ENCODE results near the gene MARCO.
A peak's percentile ranks its signal among the peaks of the same experiment; 100 is the strongest.
"Not testable (repeated sequence)": the region's sequence is repeated elsewhere in the genome, so short reads cannot be mapped to it uniquely, and the experiment has no call there.

MARCO gene

DNA sequence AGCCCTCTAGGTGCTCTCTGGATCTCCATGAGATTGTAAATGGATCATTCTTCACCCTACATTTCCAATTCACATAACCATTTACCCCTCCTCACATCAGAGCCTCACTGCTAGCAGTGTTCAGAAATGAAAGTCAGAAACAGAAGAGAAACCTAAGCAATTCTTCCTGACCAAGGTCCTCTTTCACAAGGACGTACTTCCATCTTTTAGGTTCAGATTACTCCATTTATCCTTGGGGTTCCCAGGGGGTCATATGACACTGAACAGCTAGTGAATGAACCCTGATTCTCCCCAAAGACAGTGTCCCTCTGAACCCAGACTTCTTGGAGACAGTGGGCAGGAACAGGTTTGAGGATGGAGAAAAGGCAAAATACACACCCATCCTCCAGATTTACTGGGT, 12.9 kb upstream of the MARCO start:
- no peak for DNase-seq

DNA sequence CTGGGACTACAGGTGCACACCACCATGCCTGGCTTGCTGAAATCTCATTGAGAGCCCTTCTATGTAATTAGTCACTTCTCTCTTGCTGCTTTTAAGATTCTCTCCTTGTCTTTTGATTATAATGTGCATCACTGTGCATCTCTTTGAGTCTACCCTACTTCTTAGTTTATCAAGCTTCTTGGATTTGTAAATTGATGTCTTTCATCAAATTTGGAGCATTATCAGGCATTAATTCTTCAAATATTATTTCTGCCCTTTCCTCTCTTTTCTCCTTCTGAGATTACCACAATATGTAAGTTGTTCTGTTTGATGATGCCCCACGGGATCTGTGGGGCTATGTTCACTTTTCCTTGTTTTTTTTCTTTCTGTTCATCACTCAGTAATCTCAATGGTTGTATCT, 9.0 kb upstream of the MARCO start:
- no peak for DNase-seq

DNA sequence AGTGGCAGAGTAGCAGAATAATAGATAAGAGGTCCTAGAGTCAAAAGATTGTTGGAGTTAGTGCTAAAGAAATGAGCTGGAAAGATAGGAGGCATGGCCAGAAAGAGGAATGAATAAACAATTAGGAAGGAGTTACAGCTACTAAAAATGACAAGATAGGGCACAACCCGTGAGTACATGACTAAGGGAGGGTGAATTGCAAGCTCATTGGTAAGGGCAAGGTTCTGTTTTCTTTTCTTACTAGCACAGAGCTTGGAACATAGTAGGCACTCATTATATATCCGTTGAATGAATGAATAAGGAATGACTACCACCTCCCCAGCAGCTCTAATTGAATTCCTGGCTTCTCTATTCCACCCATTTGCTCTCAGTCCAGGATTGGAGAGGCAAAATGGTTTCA, 5.7 kb upstream of the MARCO start:
- DNase-seq, result no peak

DNA sequence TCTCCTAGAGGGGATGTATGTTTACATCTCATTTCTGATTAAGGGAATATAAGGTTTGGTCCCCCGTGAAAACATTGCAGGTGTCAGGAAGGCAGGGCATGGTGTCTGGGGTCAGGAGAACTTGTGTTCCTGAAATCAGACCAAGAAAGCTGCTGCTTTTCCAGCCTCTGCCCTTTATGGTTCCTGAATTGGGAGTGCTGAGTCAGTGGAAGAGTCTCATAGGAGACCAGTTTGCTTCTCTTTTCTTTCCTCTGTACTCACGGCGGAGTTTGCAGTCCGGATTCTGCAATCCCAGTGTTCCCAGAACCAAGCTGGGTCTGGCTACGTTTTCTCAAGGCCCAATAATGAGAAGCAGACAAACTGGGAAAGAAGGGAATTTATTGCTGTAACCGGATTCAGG, 5.1 kb upstream of the MARCO start:
- DNase-seq, result no peak

DNA sequence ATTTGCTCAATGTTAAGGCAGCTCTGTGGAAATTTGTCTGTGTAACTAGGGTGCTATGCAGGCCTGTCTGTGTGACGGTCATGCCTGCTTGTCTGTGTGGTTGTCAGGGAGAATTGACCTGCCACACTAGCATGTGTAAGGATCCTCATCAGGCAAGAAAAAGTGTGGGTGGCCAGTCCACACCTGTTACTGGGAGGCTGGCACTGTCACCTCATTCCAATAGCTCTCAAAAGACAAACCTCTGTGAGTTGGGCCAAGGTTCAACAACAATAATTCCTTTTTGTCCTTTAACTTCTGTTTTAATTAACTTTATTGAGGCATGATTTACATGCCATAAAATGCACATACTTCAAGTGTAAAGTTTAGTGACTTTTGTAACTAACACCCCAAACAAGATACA, 4.2 kb upstream of the MARCO start:
- no peak for DNase-seq

DNA sequence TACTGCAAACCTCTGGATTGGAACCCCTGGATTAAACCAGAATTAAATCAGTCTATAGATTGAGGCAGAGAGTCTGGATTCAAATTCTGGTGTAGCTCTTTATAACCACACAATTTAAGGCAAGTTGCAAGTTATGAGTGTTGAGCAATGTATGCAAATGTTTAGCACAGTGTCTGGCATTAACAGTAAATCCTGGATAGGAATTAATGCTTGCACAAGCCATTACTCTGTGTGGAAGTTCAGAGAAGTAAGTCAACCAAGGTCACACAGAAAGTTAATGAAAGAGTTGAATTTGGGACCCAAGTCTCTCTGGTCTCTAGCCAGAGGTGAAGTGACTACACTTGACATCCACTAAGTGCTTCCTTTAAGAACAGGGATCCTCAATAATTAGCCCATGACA, 2.0 kb upstream of the MARCO start:
- DNase-seq, result no peak

DNA sequence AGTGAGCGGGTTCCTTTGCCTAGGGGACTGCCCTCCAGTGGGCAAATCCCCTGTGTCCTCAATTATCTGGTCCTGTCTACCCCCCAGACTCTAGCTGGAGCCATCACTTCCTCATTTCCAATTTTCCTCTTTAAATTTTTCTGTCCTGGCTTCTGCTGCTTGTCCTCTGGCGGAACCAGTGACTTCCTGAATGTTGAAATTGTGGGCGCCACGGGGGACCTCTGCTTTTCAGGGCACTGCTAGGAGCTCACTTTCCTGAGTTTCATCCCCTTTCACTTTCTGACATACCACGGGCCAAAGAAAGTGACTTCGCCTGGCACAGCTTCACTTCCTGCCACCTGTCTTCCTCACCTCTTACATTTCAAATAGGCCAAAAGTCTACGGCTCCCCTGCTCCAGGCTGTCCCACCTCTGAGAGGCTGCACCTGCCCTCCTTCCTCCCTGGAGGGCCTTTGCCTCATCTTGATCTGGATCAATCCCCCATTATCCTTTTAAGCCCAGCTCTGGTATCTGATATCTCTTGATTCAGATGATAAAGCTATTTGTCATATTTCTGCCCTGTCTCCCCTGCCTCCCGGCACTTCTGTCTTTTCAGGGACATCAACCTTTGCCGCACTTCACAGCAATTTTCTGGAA, 1.4 kb upstream of the MARCO start:
- DNase-seq, result peak in 8 of 56 donors; percentile 2 to 31 (median 6)

DNA sequence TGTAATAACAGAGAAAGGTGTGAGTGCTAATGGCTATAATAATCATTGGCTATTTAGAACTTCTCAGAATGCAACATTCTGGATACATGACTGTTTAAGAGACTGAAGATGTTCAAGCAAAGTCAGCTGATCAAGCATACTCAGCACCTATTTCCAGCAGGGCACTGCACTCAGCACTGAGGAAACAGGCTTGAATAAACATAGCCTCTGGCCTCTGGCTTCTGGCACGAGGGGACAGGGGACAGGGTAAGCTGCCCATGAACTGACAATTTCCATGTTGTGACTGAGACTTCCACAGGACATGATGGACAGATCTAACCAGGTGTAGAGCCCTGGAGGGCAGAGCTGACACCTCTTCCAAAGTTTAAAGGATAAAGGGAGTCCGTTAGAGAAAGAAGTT, 1.3 kb downstream of the MARCO start:
- no peak for DNase-seq

DNA sequence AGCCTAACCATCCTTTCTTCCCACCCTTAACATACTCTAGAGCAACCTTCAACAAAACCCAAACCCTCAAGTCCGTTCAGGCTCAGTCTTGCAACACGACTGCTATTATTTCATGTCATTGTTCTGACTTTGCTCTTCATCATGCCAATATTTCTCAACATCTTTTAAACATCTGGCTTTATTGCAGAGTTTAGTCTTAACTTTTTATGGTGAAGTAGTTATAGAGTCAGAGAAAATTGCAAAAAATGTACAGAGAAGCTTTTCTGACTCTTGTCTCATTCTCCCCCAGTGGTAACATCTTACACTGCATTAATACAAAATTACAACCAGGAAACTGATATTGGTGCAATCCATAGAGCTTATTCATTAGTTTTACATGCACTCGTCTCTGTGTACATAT, 3.9 kb downstream of the MARCO start:
- no peak for DNase-seq

DNA sequence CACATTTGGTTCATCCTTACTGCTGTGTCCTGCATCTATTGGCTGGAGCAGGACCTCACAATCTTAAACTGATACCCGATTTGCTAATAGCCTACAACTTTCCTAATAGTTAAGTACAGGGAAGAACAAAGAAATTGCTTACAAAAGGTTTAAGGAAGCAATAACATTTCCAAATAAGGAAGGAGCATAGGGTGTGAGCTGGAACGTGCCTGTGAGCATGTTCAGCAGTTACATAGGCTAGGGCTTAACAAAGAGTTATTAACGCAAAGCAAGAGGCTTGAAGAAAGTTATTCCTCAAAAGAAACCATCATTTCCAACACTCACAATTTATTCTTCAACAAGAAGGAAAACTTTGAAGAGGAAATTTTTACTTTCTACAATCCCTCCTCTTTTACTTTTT, 6.3 kb downstream of the MARCO start:
- DNase-seq, result not testable (repeated sequence)

DNA sequence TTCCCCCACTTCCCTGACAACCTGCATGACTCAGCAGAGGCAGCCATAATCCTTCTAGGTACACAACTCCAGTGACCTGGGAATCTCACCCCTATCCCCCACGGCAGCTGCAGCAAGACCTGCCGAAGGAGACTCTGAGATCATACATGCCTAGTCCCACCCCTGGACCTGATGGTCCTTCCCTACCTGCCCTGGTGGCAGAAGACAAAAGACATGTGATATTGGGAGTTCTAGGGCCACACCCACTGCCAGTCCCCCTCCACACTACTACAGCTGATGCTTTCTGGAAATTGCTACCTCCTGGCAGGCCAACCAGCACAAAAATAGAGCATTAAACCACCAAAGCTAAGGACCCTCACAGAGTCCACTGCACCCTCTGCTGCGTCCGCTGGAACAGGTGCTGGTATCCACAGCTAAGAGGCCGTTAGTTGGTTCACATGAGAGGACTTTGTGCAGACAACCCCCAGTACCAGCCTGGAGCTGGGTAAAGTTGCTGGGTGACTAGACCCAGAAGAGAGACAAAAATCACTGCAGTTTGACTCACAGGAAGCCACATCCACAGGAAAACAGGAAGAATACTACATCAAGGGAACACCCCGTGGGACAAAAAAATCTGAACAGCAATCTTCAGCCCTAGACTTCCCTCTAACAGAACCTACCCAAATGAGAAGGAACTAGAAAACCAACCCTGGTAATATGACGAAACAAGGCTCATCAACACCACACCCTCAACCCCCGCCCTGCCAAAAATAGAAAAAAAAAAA, 12.5 kb downstream of the MARCO start:
- peak in 1 of 56 donors; percentile 7 for DNase-seq

DNA sequence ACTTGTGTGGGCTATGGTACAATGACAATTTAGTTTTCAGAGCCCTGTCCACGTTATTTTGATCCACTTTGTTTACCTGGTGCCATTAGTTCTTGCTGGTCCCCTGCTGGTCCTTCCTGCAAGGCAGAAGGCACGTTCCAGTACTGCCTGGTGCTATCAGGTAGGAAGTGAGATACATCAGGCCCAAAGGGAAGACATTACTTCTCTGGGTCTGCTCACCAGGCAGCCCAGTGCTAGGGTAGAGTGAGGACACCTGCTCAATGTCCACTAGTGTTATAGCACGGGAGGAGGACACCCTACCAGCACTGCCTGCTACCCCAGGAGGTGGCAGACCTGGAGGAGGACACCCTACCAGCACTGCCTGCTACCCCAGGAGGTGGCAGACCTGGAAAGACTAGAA, 23.7 kb downstream of the MARCO start:
- DNase-seq, result no peak

DNA sequence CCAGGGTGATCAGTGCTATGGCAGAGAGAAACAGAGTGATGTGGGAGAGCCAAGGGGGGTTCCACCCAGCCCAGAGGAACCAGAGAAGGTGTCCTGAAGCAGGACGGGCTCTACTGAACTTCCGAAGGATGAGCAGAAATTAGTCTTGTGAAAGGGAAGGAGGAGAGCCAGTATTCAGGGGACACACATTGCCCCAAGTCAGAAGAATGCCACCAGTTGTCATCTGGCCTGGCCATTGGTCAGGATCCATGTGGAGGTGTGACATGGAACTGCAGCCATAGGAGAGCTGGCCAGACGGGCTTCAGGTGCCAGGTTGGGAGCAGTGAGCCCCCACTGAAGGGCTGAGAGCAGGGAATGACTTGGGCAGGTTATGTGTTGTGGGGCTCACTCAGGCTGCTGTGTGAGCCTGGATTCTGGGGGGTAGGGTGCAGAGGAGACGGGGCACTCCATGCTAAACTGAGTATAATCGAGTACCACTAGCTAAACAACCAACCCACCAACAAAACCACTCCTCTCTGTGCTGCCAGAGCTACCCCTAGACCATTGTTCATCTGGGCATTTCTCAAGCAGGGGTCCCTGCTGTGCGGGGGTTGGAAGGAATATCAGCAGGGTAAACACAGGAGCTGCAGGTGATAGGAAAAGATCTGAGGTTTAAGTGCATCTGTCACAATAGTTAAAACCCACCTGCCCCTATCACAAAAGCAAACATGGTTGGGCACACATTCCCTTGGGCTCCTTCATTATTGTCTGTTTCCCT, 25.3 kb downstream of the MARCO start:
- DNase-seq, result no peak

DNA sequence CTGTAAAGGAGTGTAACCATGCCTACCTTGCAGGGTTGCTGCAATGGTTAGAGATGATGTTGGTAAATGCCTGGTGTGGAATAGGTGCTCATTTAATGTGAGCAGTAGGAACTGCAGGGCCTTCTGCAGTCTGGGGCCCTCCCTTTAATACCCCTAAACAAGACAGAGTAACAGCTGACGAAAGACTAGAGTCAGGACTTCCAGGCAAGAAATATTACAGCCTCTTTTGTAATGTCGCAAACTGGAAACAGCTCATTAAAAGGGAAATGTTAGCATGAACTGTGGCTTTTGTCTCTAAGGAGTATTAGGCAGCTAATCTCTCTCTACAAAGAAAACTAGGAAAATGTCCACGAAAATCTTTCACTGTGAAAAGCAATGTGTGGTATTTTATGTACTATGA, 26.0 kb downstream of the MARCO start:
- no peak for DNase-seq

DNA sequence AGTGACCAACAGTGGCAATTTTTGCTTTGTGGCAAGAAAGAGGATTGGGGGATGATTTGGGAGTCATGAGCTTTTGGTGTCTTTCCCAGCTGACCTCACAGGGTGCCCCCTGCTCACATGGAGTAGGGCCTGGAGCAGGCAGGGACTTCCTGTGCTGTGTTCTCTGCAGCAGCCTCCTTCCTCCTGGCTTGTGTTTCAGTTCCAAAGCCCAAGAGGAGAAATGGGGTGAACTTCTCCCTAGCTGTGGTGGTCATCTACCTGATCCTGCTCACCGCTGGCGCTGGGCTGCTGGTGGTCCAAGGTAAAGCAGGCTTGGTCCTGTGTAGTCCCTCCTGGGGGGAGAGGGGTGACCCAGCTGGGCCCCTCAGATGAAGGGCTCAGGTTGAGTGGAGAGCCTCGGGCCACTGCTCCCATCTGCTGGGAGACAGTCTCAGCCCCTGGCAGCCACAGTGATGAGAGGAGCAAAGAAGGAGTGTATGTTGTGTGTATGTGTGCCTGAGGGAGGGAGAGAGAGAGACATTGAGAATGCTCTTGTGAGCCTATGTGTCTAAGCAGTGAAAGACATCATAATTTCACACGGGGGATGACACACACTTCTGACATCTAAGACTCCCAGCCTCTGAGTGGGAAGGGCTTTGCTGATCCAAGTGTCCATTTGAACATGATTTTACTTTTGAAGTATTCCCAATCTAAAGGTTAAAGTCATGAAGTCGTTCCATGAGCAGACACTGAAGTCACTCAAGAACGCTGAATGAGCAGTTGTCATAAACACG, 27.2 kb downstream of the MARCO start:
- DNase-seq, result no peak

DNA sequence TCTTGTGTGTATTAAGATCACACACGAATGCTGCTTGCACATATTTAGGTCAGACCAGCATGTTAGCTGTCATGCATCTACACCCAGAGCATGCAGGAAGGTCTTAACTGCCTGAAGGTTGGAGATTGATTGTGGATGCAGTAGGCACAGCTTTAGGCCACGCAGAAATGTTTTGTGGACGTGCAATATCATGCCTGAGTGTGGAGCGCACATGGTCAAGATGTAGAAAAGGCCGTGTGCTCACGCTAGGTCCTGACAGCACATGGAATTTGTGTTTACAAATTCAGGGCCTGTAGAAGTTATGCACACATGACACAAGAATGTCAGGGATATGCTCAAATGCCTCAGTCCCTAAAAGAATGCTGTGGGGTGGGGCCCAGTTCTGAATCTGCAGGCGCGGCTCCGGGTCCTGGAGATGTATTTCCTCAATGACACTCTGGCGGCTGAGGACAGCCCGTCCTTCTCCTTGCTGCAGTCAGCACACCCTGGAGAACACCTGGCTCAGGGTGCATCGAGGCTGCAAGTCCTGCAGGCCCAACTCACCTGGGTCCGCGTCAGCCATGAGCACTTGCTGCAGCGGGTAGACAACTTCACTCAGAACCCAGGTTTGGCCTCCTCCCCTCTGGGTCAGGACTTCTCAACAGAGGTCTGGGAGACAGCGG, 27.9 kb downstream of the MARCO start:
- DNase-seq, result no peak

DNA sequence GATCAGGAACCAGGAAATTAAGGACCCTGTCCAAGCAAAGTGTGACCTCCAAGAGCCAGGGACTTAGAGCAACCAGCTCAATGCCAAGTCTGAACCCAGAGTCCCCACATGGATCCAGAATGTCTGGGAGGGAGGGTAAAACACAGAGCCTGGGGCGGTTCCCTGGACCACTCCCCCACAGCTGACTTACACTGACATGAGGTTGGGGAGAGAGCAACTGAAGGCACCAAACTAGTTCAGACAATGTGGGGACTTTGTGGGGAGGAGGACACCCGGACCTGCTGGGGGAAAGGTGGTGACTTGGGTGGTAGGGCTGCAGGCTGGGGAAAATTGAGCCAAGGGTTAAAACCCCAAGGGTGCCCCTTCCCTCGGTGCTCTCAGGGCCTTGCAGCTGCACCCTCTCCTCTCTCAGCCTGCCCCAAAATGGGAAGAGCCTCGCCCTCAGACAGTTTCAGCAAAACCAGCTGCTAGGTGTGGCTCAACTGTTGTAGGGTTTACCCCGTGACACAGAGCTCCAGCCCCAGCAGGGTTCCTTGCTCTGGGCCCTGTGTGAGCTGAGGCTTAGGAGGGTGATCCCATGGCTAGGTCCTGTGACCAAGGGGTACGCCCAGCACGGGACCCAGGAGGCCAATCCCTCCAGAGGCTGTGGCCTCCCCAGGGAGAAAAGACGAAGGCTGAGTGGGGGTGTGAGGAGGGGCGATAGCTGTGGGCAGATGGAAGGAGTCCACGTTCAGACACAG, 28.6 kb downstream of the MARCO start:
- DNase-seq, result no peak

DNA sequence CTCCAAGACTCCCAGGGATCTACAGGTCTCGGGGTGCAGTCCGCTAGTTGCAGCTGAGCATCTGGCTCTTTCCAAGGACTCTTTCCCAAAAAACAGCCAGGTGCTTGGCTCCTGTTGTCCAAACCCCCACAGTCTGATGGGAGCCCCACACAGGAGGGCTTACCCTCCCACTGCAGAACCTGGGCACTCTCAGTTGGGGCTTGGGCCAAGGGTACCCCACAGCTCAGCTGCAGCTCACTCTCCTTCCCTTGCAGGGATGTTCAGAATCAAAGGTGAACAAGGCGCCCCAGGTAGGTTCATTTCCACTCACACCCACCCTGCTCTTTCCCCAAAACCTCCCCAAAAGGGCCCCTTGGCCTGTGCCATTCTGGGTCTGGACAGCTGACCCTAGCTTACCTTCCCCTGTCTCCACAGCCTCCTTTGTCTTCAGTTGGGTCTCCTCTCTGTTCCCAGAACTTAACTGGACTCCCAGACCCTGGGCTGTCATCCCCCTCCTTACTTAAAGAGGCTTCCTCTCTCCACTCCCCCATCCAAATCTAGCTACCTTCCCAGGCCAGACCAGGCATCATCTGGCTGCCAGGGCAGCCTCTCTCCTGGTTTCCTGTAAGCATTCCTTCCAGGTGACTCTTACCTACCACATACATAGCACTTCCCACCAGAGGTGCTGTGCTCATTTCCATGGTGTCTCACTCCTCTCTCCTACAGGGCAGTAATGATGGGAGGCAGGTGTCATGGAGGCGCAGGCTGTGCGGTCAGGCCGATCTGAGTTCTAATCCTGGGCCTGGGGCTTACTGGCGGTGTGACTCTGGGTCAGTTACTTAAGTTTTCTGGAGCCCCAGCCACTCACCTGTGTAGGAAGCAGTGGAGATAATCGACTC, 29.5 kb downstream of the MARCO start:
- DNase-seq, result no peak

DNA sequence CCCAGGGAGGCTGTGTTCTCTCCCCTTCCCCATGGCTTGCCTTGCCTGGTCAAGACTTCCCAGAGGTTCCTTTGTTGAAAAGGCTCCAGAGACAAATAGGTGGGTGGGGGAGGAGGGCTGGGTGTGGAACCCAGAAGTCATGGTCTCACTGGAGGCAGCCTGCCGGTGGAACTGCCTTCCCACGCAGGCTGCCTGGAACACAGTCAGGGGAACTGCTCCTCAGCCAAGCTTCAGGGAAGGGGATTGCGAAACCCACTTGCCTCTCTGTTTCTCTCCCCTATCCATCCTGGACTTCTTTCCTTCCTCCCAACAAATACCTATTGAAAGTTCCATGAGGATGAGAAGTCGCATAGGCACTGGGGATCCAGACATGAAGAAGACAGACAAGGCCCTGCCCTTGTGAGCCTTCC, 31.6 kb downstream of the MARCO start:
- no peak for DNase-seq

All from nucleus accumbens (tissue), 56 donors.